Right ventricle myocardium inferior (tissue), 1 donor: ENCODE data around the gene DDX20. TPM values are rescaled to one million over a fixed set of nuclear protein-coding genes. Genes with fewer than 3 reads are reported as not detected.
A peak's percentile ranks its signal among the peaks of the same experiment; 100 is the strongest.

Source experiments
- ATAC-seq: fragments of 200-7000 bp; cut with Tn5 transposase; one replicate; pipeline ENCODE4 v1.9.1; 2020; ENCODE audit warnings: mild to moderate bottlenecking, moderate library complexity
- DNase-seq: peaks from one replicate; pipeline ENCODE4 v3.0.0; 2021; ENCODE audit errors: missing footprints
- intact Hi-C: fragments of 100-400 bp; cut with DNase I; formaldehyde crosslinking; loops from one replicate; pipeline ENCODE4 v1.11.0; 2022
- total RNA-seq: library from RNA; stranded (reverse); fragmentation: NEBNext Ultra II Directional; extraction: Animal tissue kit (Norgen Biotek cat#: 25700); gene quantifications from one replicate; pipeline ENCODE4 v1.2.1, GENCODE V29; 2021
- donor health status: DM: no; HTN: yes; CAD: no; lungs with severe emphysema.

DDX20 gene
- total RNA-seq, 1 donor from 2014 or later, result 6.6 TPM

DNA sequence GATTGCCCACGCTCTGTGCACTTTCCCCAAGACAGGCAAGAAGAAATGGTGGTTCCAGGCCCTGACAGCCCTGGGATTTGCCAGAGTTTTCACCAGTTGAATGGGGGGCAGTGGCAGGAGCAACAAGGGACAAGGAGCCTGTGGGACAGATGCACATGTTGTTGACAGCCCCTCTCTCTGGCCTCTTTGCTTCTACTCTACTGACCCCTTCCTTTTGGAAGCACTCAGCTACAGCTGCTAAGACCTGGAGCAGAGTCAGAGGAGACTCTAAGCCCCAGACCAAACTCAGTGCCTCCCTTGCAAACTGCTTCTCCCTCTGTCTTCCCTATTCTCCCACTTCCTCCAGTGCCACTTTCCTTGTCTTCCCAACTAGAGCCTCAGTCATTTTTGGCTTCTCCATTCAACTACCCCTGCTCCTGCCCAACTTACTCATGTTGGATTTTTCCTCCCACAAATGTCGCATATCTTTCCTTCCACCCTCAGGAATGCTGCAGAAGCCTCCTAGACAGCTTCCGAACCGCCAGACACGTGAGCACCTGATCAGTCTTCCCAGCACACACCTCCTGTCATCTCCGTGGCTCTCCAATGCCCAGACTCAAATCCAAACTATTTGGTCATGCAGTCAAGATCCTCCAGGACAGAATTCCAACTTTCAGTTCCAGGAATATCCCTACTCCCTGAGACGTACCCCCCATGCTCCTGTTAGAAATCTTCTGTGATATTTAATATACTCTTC, 25.6 kb upstream of the DDX20 start:
- intact Hi-C loops, result loop anchor here (1.0 kb wide), 1 partner anchor 9 kb away; the partner anchor contains the start of gene INKA2

DNA sequence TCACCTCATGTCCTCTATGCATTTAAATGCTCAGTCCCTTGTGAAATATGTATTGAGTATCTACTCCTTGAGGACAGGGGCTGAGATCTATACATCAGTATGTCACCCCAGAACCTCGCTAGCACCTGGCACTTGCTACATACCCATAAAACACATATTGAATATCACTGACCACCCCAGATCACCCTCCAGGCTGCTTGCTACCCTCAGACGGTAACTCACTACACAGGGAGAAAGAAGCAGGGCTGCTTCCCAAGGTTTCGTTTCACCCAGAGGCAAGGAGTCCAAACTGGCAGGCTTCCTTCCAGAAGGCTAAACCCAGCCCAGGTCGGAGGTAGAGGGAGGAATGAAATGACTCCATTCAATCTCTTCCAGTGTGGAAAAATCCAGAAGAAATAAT, 25.0 kb upstream of the DDX20 start:
- no peak for DNase-seq
- intact Hi-C loops, result no loop called here
- no peak for ATAC-seq

More for the DNA sequence above, 25.6 kb upstream of the DDX20 start:
- ATAC-seq (no peak), DNase-seq (no peak)

DNA sequence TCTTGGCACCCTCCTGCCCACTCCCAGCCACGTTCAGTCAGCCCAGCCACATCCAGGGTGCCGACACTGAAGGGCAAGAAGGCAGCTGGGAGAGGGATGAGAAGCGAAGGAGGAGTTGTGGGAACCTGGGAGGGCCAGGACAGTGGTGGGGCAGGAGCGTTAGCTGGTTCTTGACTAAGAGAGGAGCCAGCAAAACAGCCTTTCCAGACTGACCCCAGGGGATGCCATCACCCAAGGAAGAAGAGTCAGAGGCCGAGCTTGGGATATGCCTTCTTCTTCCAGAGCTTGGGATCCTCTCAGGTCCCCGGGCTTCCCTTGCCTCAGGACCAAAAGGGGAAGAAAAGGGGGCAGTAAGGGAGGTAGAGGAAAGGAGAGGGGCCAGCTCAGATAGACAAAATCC, 23.7 kb upstream of the DDX20 start:
- ATAC-seq (no peak), DNase-seq (no peak)
- intact Hi-C loops, result no loop called here

DNA sequence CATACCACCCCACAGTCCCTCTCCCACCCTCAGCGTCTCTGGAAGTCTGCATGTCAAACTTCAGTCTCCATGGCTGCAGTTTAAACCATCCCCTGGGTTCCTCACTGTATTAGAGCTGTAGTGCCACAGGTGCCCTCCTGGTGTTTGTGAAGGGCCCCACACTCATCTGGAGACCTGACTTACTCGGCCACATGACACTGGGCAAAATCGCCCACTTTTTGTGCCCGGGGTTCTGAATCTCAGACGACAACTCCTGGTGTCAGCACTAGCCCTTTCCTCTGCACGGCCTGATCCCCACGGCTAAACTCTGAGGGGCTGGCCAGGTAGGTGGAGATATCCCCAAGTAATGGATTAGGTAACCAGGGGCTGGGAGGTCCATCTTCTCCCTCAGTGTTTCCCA, 23.0 kb upstream of the DDX20 start:
- DNase-seq, result no peak
- intact Hi-C loops, result no loop called here
- no peak for ATAC-seq

DNA sequence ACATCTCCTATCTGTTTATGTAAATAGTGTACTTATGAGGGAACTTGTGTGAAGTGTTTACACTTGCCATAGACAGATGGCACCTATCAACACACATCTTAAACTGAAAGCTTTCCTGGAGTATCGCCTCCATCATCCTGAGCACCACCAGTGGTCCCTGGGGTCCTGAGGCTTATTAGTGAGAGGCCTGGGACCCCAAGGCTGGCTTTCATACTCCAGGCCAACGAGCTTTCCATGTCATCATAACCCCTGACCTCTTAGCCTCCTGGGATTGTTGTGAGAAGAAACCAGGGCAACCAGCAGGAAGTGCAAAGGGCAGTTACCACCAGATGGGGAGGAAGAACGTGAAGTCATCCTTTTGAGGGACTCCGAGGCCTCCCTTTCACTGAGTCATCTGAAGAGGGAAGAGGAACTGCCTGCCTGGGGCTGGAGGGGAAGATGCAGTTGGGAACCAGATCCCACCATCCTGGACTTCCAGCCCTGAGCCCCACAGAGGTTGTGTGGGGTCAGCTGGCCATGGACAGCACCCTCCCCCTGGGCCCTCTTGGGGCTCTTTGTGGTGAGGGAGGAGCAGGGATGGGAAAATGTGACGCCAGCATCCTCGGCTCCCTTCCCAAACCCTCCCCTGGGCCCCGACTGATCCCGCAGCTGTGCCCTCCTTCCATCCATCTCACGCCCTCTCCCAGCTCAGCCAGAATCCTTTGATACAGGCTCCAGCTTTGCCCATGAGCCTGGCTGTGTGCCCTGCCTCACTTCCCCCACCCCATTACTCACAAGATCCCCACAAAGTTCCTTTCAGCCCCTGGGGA, 22.3 kb upstream of the DDX20 start:
- intact Hi-C loops, result no loop called here
- peak; percentile 82 for DNase-seq

DNA sequence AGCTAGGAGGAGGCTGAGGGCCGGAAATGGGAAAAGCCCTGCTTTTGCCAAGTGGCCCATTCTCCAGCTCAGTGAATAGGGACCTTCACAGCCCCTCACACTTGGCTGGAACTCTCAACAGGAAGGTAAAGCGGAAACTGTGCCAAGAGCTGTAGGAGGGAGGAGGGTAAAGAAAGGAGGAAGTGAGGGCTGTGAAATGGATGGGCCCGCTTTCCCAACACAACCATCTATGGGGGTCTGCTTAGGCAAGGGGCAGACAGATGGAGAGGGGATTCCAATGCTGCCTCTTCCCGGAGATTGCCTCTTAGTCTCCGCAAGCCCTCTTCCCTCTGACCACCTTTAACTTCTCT, 21.7 kb upstream of the DDX20 start:
- intact Hi-C loops, result no loop called here
- ATAC-seq (no peak), DNase-seq (no peak)

More for the DNA sequence above, 22.3 kb upstream of the DDX20 start:
- peak; percentile 58 for ATAC-seq

DNA sequence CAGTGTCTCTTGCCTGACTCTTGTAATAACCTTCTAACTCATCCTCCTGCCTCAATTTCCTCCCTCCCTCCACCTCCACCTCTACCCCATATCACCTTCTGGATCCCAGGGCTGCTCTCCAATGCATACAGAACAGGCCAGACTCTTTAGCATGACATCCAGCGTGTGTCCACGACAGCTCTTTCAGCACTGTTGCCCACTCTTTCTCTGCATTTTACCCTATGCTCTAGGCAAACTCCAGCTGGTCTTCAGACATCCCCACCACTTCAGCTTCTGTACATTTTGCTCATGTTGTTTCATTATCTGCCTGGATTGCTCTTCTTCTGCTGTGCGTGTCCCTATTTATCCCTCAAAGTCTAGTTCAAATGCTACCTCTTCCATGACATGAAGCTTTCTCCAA, 21.3 kb upstream of the DDX20 start:
- no peak for ATAC-seq
- no peak for DNase-seq
- intact Hi-C loops, result no loop called here

DNA sequence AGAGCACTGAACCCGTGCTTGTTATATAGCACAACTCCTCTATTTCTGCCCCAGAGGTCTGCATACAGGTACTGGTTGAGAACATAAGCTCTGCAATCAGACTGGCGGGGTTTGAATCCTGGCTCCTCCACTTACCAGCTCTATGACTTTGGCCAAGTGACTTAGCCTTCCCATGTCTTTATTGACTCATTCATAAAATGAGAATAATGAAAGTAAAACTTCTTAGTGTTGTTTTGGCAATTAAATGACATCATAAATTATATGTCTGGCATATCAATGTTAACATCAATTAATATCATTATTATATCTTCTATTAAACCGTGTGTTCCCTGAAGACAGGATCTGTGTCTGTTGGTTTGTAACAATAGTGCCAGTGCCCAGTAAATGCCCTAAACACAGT, 20.8 kb upstream of the DDX20 start:
- ATAC-seq (no peak), DNase-seq (no peak)
- intact Hi-C loops, result no loop called here

DNA sequence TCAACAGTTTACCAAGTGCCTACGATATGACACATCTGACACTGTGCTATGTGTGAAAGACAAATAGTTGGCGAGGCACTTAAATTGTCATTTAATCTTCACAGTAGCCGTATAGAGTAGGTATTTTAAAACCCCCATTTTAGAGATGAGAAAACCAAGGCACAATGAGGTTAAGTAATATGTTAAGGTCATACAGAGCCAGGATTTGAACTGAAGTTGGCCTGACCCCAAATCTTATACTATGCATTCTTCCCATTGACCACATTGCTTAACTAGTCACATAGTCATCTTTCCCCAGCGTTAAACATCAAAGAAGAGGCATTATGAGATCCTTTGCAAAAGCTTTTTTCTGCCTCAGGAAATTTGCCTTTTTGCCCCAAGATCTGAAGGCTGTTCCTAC, 20.4 kb upstream of the DDX20 start:
- no peak for ATAC-seq
- intact Hi-C loops, result no loop called here
- no peak for DNase-seq

DNA sequence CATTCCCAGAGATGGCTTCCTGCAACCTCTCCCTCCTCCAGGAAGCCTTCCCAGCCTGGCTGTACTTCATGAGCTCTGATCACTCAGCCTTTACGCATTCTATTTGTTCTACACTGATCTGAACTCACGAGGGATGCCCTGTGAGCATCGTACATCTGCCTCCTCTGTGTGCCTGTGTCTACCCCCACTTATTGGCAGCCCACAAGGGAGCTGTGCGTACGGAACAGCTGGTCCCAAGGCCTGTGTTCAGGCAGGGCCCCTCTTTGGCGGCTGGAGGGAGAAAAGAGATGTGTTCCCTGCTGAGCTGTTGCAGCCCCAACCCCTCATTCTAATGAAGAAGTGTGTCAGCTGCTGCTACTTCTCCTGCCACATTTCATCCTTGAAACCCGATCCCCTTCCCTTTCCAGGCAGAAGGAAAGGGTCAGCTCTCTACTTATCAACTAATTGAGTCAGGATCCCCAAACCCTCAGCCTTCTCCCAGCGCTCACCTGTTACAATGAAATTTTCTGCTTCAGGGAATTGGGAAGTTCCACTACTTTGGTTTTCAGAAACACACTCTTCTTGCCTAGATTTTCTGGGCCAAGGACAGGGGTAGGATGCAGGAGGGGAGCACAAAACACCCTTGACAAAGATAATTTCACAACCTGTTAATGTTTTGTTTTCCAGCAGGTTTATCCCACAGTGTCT, 19.7 kb upstream of the DDX20 start:
- intact Hi-C loops, result no loop called here
- DNase-seq (no peak), ATAC-seq (no peak)

DNA sequence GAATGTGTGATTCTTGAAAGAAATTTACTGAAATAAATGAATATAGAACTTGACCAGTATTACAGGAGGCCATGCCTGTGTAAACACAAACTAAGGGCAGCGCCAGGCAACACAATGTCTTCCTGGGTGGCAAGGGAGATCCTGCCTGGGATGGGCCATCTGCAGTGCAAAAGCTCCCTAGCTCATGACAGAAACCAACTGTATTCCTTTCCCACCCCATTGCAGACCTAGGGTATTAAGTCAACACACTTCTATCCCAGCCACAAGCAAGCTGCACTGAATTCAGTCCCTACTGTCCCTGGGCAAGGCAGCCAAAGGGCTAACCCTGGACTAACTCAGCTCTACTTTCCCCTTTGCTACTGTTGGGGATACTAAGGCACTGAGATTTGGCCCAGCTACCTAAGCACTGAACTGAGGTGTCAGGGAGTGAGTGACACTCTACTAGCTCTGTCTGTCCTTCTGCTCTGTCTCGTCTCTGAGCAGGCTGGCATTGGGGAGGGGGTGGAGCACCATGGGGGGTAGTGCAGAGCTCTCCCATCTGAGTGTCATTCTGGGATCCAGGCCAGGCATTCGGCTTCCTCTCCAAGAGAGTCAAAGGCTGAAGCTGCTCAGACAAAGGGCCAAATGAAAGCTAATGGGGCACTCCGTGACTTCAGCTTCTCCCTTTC, 19.0 kb upstream of the DDX20 start:
- DNase-seq (peak; percentile 87), ATAC-seq (peak; percentile 29)
- intact Hi-C loops, result no loop called here

DNA sequence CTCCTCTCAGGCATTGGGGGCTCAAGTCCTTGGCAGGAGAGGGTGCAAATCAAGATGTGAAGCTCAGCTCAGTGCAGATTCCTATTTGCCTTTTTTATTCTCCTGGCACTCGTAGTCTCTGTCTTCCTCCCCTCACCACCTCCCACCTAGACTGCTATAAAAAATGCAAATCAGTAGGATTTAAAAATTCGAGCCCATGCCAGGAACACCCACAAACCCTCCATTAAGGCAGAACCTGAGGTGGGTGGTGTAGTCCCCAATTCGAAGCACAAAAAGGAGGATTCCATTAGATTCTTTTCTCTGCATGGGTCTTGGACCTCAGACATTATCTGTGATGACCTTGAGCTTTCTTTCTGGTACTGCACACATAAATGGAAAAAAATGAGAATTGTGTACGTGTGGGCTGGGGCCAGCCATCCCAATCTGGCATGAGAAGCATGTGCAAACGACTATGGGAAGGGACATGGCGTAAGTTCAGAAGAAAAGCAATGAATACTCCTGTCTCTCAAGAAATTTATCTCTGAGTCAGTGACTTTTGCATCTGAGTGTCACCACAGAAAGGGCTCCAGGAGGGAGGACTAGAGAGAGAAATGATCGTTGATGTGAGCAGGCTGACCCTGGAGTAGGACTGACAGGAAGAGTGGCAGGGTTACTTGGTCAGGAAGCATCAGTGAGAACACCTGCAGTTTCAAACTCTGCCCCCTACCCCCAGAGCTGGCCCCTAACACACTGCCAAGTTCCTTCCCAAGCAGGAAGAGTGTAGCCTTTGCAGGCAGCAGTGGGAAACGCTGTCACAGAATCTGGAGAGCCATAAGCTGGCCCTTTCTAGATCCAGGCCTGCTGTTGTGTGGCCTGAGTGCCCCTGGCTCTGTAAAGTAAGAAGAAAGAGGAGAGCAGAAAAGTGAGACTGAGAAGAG, 18.2 kb upstream of the DDX20 start:
- intact Hi-C loops, result no loop called here
- DNase-seq, result no peak
- ATAC-seq, result no peak

DNA sequence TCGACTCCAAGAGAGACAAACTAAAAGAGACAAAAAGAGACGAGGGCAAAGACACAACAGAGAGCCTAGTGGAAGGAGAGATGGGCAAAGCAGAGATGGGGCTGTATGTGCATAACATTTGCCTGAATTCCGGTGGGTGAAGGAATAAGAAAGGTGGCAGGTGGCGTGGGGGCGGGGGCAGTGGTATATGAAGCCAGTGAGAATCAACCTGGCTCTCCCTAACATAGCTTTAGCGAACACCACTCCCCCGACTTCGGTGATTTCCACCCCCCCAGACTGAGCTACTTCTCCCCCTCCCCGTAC, 17.6 kb upstream of the DDX20 start:
- DNase-seq, result no peak
- intact Hi-C loops, result no loop called here

DNA sequence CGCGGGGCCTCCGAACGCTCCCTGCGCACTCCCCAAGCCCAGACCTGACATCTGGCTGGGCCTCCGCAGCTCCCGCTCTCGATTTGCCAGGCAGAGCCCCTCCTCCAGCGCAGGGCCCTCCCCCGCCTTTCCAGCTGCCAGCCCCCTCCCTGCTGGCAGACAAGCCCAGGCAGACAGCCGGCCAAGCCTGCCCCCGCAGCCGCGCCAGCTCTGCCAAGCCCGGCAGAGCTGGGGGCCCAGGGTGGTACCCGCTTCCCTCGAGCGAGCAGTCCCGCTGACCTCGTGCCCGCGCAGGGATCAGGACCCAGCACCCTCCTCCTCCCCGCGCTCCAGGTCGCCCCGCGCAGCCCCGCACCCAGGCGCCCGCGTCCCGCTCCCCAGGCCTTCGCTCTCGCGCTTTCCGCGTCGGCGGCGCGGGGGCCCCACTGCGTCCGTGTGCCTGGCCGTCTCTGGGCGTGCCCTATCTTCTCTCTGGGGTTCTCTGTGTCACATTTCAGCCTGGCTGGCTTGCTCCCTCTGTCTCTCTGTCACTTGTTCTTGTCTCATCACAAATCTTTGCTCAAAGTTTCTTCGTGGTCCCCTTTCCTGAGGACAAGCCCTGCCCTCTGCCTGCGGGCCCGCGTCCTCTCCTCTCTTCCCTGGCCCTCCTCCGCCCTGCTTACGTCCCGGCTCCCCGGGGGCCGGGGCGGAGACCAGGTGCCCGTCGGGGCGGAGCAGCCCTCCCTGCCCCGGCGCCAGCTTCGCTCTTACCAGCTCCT, 17.1 kb upstream of the DDX20 start:
- peak; percentile 68 for ATAC-seq
- peak; percentile 91 for DNase-seq
- intact Hi-C loops, result loop anchor here (1.0 kb wide), 2 partner anchors 9 to 18 kb away; no protein-coding TSS in a partner anchor

More for the DNA sequence above, 17.6 kb upstream of the DDX20 start:
- ATAC-seq, result no peak

DNA sequence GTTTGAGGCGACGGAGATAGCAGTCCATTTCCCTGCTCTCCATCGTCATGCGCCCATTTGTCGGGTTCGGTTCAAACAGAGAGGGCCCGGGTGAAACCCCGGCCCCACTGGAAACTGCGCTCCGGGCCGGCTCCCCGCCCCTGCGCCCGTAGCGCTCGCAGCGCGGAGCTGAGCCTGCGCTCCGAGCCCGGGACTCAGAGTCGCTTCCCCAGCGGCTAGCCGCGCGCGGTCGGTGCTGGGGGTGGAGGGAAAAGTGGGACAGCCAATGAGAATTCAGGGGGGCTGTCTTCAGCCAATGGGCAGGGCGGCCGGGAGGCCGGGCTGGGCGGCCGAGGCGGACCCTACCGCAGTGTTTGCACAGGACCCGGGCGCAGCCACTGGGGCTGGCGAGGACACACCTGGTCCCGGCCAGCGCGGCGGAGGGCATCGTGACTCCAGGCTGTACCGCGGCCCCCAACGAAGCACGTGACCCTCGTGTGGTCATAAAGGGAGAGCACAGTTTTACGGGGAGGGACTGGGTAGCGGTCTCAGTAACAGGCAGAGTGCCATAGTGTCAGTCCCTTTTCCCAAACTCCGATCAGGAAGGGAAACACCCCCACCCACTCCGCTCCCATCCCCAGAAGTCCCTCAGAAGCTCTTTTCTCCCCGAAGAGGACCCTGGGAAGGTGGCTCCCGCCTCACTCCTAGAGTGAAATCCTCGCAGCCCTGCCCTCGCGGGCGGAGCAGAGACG, 16.3 kb upstream of the DDX20 start, which contains the start of gene INKA2:
Gene INKA2 (minus strand): TSS at position 202 of the 731 bp plus-strand sequence. CDS start 153 bp downstream, at position 49.
- DNase-seq (peak; percentile 97), ATAC-seq (peak; percentile 87)
- intact Hi-C loops, result loop anchor here (1.0 kb wide), 2 partner anchors 10 to 19 kb away; no protein-coding TSS in a partner anchor

DNA sequence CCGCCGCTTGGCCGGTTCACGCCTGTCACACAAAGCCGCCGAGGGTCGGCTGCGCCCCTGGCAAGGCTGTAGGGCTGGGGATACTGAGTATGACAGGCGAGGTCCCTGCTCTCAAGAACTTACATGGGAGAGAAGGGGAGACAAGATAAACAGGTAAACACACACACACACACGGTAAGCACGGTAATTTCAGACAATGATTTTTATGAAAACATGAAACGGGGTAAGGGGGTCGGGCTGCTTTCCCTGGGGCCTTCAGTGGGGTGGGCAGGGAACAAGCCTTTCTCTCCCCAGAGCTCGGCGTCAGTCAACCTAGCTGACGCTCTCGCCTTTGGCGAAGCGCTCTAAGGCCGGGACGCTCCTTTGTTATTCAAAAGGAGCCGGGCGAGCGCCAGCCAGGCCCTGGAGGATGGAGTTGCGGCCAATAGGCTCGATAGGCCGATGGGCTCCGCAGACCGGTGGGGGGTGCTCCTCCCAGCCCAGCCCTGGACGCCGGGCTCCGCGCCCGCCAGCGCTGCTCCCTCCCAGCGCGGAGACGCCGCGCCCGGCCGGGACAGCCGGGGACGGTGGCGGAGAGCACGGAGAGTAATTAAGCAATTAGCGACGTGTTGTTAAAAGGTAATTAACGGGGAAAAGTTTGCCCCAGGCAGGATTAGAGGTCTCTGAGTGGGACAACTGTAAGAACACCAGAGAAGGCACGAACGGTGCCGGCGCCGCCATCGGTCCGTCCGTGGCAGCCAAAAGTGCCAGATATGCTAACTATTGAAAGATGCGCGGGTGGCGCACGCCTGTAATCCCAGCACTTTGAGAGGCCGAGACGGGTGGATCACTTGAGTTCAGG, 15.6 kb upstream of the DDX20 start:
- DNase-seq, result peak; percentile 85
- intact Hi-C loops, result loop anchor here (1.0 kb wide), 2 partner anchors 11 to 20 kb away; no protein-coding TSS in a partner anchor
- peak; percentile 62 for ATAC-seq
